Gastrocnemius medialis (tissue), 4 donors: Measurements from ENCODE around the gene CARF. TPM values are rescaled to one million over a fixed set of nuclear protein-coding genes. Genes with fewer than 3 reads are reported as not detected.
"Not testable (repeated sequence)": the region's sequence is repeated elsewhere in the genome, so short reads cannot be mapped to it uniquely, and the experiment has no call there.

Source experiments
- ATAC-seq, 2 donors: fragments of 150-250 bp; one replicate each; pipeline ENCODE4 v1.9.1; 2016
- DNase-seq, 2 donors: peaks; one replicate each; pipeline ENCODE4 v3.0.0-alpha.2; 2019
- H3K27ac ChIP-seq, 4 donors: fragments of 200-600 bp; sonication (generic); 1 replicate in 1 of 4; 2 replicates in 3 of 4; pipeline ENCODE4 v1.5.1; 2016 to 2018; ENCODE audit warnings: mild to moderate bottlenecking in 2 of 4, moderate library complexity in 1 of 4
- H3K27me3 ChIP-seq, 3 donors: fragments of 200-600 bp; sonication (generic) in 2 of 3; 1 replicate in 1 of 3; 2 replicates in 2 of 3; pipeline versions ENCODE4 v1.5.1 to v1.6.0; 2016 to 2019; ENCODE audit warnings: mild to moderate bottlenecking in 1 of 3, moderate library complexity in 1 of 3
- H3K36me3 ChIP-seq, 2 donors: fragments of 200-600 bp; sonication (generic) in 1 of 2; one replicate each; pipeline ENCODE4 v1.5.1; 2017 to 2018
- H3K4me1 ChIP-seq, 2 donors: fragments of 200-600 bp; sonication (generic) in 1 of 2; one replicate each; pipeline ENCODE4 v1.5.1; 2016 to 2017; ENCODE audit warnings: mild to moderate bottlenecking in 2 of 2
- H3K4me3 ChIP-seq, 4 donors: fragments of 200-600 bp; sonication (generic) in 3 of 4; 1 replicate in 1 of 4; 2 replicates in 3 of 4; pipeline ENCODE4 v1.5.1; 2016 to 2019; ENCODE audit warnings: mild to moderate bottlenecking in 2 of 4
- H3K9me3 ChIP-seq, 3 donors: fragments of 200-600 bp; sonication (generic) in 2 of 3; 1 replicate in 1 of 3; 2 replicates in 2 of 3; pipeline ENCODE4 v1.5.1; 2016 to 2019
- POLR2A ChIP-seq, 2 donors: fragments of 450-650 bp; IDR thresholded peaks; one replicate each; pipeline ENCODE4 v1.6.1; 2017; ENCODE audit warnings: antibody characterized with exemption in 2 of 2, mild to moderate bottlenecking in 2 of 2, moderate library complexity in 2 of 2
- in situ Hi-C, 4 donors: fragments of 200-750 bp; cut with MboI; loops; one replicate each; pipeline versions ENCODE4 v1.15.0 to v1.8.0; 2017; ENCODE audit warnings: low sequenced_read_pairs in 4 of 4
- intact Hi-C: fragments of 100-400 bp; cut with DNase I; formaldehyde crosslinking; loops from one replicate; pipeline ENCODE4 v1.15.1; 2023; ENCODE audit warnings: low total_unique reads
- total RNA-seq, 4 donors: library from RNA; depleted of rRNA; stranded (reverse); fragments of >200 nt; gene quantifications; one replicate each; pipeline versions ENCODE4 v1.1.0 to v1.2.3, GENCODE V29; 2016
- TF ChIP-seq, protein P1 (sequence below), 5 experiments: fragments of 450-650 bp in 3 of 5; fragments of 200-600 bp in 2 of 5; sonication (generic) in 2 of 5; IDR thresholded peaks in 4 of 5; conservative IDR thresholded peaks in 1 of 5; 1 replicate in 4 of 5; 2 replicates in 1 of 5; pipeline ENCODE4 v1.5.1; 2016 to 2019; ENCODE audit warnings: antibody characterized with exemption in 5 of 5, mild to moderate bottlenecking in 3 of 5, moderate library complexity in 3 of 5

The CARF gene
- total RNA-seq, 4 donors from 2014 or later: 2.2 to 12.2 (median 4.0) TPM

DNA sequence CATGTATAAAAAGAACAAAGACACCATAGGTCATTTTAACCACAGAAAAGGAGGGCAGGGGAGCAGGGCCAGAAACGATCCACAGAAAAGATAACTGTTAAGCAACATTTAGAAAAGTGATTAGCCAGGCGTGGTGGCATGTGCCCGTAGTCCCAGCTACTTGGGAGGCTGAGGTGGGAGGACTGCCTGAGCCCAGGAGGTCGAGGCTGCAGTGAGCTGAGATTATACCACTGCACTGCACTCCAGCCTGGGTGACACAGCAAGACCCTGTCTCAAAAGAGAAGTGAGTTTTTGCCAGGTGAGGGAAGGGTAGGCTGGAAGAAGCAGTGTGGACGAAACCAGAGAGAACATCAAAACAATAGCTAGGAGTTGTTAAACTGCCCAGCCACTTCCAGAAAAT, 3.9 kb upstream of the CARF start:
- TF ChIP-seq, protein P1, sequence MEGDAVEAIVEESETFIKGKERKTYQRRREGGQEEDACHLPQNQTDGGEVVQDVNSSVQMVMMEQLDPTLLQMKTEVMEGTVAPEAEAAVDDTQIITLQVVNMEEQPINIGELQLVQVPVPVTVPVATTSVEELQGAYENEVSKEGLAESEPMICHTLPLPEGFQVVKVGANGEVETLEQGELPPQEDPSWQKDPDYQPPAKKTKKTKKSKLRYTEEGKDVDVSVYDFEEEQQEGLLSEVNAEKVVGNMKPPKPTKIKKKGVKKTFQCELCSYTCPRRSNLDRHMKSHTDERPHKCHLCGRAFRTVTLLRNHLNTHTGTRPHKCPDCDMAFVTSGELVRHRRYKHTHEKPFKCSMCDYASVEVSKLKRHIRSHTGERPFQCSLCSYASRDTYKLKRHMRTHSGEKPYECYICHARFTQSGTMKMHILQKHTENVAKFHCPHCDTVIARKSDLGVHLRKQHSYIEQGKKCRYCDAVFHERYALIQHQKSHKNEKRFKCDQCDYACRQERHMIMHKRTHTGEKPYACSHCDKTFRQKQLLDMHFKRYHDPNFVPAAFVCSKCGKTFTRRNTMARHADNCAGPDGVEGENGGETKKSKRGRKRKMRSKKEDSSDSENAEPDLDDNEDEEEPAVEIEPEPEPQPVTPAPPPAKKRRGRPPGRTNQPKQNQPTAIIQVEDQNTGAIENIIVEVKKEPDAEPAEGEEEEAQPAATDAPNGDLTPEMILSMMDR (IDR thresholded peaks at IDR 0.05 in 4 of 5, conservative IDR thresholded peaks at IDR 0.05 in 1 of 5): no peak
- no peak for TF ChIP-seq POLR2A (IDR thresholded peaks at IDR 0.05)
- no peaks in the 10 kb centered on the region for H3K27me3 ChIP-seq
- in situ Hi-C loops (no loop called here), intact Hi-C loops (no loop called here)
- ATAC-seq (no peak), DNase-seq (no peak)
- H3K4me3 ChIP-seq: no peak overlapping the region
- H3K36me3 ChIP-seq: peaks cover 0 to 24% of the 10 kb centered on the region in 2 donors
- H3K9me3 ChIP-seq: no peaks in the 10 kb centered on the region
- no peak overlapping the region for H3K27ac ChIP-seq
- peaks cover 18% of the 10 kb centered on the region in 2 donors for H3K4me1 ChIP-seq

DNA sequence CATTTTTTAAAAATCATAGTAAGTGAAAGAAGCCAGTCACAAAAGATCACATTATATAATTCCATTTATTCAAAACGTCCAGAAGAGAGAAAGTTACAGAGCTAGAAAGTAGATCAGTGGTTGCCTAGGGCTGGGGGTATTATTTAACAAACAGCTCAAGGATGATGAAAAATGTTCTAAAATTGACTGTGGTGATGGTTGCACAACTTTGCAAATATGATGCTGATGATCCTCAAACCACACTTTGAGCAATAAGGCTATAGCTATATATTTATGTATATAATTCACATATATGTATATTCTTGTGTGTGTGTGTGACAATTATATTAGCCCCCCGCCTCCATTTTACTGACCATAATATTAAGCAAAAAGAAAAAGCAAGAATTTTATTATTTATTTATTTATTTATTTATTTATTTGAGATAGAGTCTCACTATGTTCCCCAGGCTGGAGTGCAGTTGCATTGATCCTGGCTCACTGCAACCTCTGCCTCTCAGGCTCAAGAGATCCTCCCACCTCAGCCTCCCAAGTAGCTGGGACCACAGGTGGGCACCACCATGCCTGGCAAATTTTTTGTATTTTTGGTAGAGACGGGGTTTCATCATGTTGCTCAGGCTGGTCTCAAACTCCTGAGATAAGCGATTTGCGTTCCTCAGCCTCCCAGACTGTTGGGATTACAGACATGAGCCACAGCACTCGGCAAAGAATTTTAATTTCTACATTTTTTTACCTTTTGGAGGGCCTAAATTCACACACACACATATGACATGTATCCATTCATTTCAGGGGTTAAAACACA, 2.5 kb upstream of the CARF start:
- H3K27ac ChIP-seq: no peak overlapping the region
- intact Hi-C loops (loop anchor here (5.0 kb wide), 3 partner anchors 102 to 328 kb away; partner anchors contain the start of gene CYP20A1), in situ Hi-C loops (loop anchor here in 1 of 4 donors (10.0 kb wide), 1 partner anchor 335 kb away; no protein-coding TSS in a partner anchor)
- no peak for TF ChIP-seq POLR2A (IDR thresholded peaks at IDR 0.05)
- TF ChIP-seq, protein P1 (IDR thresholded peaks at IDR 0.05 in 4 of 5, conservative IDR thresholded peaks at IDR 0.05 in 1 of 5): no peak
- DNase-seq (no peak), ATAC-seq (no peak)
- no peaks in the 10 kb centered on the region for H3K9me3 ChIP-seq
- H3K4me3 ChIP-seq: no peak overlapping the region
- H3K36me3 ChIP-seq: peaks cover 0 to 21% of the 10 kb centered on the region in 2 donors
- no peaks in the 10 kb centered on the region for H3K27me3 ChIP-seq
- H3K4me1 ChIP-seq: peaks cover 25 to 27% of the 10 kb centered on the region in 2 donors

DNA sequence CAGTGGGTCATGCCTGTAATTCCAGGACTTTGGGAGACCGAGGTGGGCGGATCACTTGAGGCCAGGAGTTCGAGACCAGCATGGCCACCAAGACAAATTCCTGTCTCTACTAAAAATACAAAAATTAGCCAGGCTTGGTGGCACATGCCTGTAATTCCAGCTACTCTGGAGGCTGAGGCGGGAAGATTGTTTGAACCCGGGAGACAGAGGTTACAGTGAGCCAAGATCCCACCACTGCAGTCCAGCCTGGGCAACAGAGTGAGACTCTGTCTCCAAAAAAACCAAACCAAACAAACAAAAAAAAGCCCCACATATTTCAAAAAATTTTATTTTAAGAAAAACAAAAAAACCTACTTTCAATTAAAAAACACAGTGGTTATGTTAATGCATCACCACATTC, 1.8 kb upstream of the CARF start:
- in situ Hi-C loops: loop anchor here in 1 of 4 donors (10.0 kb wide), 1 partner anchor 335 kb away; no protein-coding TSS in a partner anchor
- H3K4me3 ChIP-seq: peak overlapping the region in 3 of 4 donors; percentile 83 to 100 (median 89)
- intact Hi-C loops: loop anchor here (5.0 kb wide), 3 partner anchors 103 to 327 kb away; partner anchors contain the start of gene CYP20A1

DNA sequence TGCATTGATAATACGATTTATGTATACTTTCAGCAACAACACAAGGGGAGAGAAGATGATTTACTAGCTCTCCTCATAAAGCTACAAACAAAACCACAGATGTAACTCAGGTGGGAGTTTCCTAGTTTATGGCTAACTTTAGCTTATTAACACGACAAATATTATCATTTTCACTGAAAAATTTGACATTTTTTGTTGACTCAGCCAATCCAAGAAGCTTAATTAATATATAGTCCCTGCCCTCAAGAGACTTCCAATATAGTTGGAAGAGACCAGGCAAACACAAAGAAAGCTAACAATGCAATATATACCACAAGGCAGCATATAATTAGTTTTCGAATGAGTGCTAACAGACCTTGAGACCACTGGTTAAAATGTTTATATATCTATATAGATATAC, 1.4 kb upstream of the CARF start:
- intact Hi-C loops (loop anchor here (1.0 to 5.0 kb wide), 4 partner anchors 103 to 327 kb away; partner anchors contain the start of genes CYP20A1 and NBEAL1), in situ Hi-C loops (loop anchor here in 1 of 4 donors (10.0 kb wide), 1 partner anchor 334 kb away; no protein-coding TSS in a partner anchor)
- peaks cover 0 to 12% of the 10 kb centered on the region in 2 donors for H3K36me3 ChIP-seq
- peak overlapping the region; percentile 90 to 99 (median 94) for H3K27ac ChIP-seq
- H3K27me3 ChIP-seq: no peaks in the 10 kb centered on the region
- DNase-seq (no peak), ATAC-seq (no peak)
- H3K9me3 ChIP-seq: no peaks in the 10 kb centered on the region
- peaks cover 25 to 27% of the 10 kb centered on the region in 2 donors for H3K4me1 ChIP-seq
- H3K4me3 ChIP-seq: peak overlapping the region; percentile 83 to 100 (median 92)
- TF ChIP-seq, protein P1 (IDR thresholded peaks at IDR 0.05 in 4 of 5, conservative IDR thresholded peaks at IDR 0.05 in 1 of 5): no peak
- no peak for TF ChIP-seq POLR2A (IDR thresholded peaks at IDR 0.05)

More for the DNA sequence above, 1.8 kb upstream of the CARF start:
- DNase-seq, H3K27me3 ChIP-seq, H3K9me3 ChIP-seq, H3K27ac ChIP-seq, ATAC-seq: not testable (repeated sequence)
- Histone ChIP-seq H3K36me3 (peaks cover 0 to 16% of the 10 kb centered on the region in 2 donors), H3K4me1 (peaks cover 25 to 27% of the 10 kb centered on the region in 2 donors)

DNA sequence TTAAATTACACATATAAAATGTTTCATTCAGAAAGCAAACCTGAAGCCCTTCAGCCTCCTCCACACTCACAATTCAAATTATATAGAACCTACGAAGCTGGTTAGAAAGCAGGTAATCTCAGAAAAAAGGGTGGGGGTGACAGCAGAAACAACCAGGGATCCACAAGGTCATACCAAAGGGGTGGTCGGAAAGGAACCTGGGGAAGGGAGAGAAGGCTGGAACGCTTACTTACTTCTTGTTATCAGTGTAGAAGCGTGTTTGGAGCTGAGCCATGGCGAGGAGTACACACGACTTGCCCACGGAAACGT, 918 bp upstream of the CARF start:
- H3K4me1 ChIP-seq: peaks cover 25 to 27% of the 10 kb centered on the region in 2 donors
- H3K27me3 ChIP-seq: no peaks in the 10 kb centered on the region
- ATAC-seq (peak in 1 of 2 donors; percentile 7), DNase-seq (no peak)
- H3K27ac ChIP-seq: peak overlapping the region; percentile 90 to 99 (median 94)
- TF ChIP-seq POLR2A (IDR thresholded peaks at IDR 0.05): no peak
- TF ChIP-seq, protein P1 (IDR thresholded peaks at IDR 0.05 in 4 of 5, conservative IDR thresholded peaks at IDR 0.05 in 1 of 5): no peak
- peaks cover 0 to 7% of the 10 kb centered on the region in 2 donors for H3K36me3 ChIP-seq
- H3K9me3 ChIP-seq: no peaks in the 10 kb centered on the region
- intact Hi-C loops (loop anchor here (1.0 to 5.0 kb wide), 4 partner anchors 103 to 326 kb away; partner anchors contain the start of genes CYP20A1 and NBEAL1), in situ Hi-C loops (loop anchor here in 1 of 4 donors (10.0 kb wide), 1 partner anchor 334 kb away; no protein-coding TSS in a partner anchor)
- H3K4me3 ChIP-seq: peak overlapping the region; percentile 83 to 100 (median 92)

DNA sequence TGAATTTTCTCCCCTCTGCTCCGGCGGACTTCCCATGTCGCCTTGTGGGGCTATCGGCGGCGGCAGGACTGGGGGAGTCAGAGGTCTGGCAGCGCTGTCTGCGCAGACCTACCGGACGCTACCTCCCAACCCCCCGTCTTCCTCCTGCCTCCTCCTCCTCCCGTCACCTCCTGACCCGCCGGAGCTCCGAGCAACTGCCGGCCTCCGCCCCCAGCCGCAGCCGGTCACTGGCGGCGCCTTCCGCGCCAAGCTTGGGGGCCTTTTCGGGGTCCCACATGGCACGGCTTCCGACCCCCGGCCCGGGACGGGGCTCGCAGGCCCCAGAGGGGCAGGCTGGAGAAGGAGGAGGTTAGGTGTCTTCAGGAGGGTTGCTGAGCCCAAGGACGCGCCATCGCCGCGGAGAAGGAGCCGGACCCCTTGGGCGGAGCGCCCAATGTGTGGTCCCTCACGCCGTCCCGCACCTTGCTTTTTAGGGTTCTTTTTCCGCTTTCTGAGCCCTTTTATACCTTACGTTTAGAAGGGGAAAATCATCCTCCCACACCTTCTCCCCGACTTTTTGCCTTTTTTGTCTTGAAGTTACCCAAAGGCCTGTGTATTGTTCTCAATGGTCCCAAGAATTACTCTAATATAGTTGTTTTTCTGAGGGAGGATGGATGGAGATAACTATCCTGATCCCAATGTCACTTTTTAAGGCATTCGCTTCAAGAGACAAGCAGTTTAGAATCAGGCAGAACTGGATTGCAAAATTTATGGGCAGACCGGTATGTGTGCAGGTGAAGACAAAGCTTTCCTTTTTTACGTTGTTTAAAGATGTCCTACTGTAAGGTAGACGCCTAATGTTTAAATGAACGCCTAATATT, 497 bp downstream of the CARF start:
- in situ Hi-C loops: loop anchor here in 1 of 4 donors (10.0 kb wide), 1 partner anchor 332 kb away; no protein-coding TSS in a partner anchor
- peak overlapping the region; percentile 90 to 99 (median 94) for H3K27ac ChIP-seq
- DNase-seq: not testable (repeated sequence)

More for the DNA sequence above, 497 bp downstream of the CARF start:
- not testable (repeated sequence) for H3K27me3 ChIP-seq, H3K9me3 ChIP-seq, H3K36me3 ChIP-seq
- peak overlapping the region; percentile 83 to 100 (median 92) for H3K4me3 ChIP-seq
- peak; percentile 66 to 76 for ATAC-seq
- intact Hi-C loops: loop anchor here (5.0 kb wide), 3 partner anchors 105 to 325 kb away; partner anchors contain the start of gene CYP20A1
- H3K4me1 ChIP-seq: peaks cover 25 to 27% of the 10 kb centered on the region in 2 donors
